Measurements from ENCODE around the gene MTHFD1L.
"Not testable (repeated sequence)": the region's sequence is repeated elsewhere in the genome, so short reads cannot be mapped to it uniquely, and the experiment has no call there.

The MTHFD1L gene

DNA sequence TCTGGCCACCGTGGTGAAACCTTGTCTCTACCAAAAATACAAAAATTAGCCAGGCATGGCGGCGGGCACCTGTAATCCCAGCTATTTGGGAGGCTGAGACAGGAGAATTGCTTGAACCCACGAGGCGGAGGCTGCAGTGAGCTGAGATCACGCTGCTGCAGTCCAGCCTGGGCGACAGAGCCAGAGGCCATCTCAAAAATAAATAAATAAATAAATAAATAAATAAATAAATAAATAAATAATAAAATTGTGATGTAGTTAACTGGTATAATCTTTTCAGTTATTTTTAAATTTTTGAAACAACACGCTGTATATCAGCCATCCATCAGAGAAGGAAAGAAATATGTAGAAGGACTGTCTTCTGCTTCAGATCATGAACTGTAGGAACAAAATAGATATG lies 221.6 kb downstream of the MTHFD1L start:
- not testable (repeated sequence) for H3K27me3 ChIP-seq (ENCODE audit: control insufficient read depth, insufficient read depth, low read length); H3K9me3 ChIP-seq (ENCODE audit: control insufficient read depth, insufficient read depth, low read depth, low read length); H3K4me3 ChIP-seq (ENCODE audit: low read depth, low read length); H3K27ac ChIP-seq (ENCODE audit: low read depth, low read length); H3K36me3 ChIP-seq (ENCODE audit: control insufficient read depth, insufficient read depth, low read length); H3K9ac ChIP-seq (ENCODE audit: low read length)
- peaks cover 18% of the 10 kb centered on the region for H3K4me1 ChIP-seq (ENCODE audit: control insufficient read depth, insufficient read depth, low read length)

DNA sequence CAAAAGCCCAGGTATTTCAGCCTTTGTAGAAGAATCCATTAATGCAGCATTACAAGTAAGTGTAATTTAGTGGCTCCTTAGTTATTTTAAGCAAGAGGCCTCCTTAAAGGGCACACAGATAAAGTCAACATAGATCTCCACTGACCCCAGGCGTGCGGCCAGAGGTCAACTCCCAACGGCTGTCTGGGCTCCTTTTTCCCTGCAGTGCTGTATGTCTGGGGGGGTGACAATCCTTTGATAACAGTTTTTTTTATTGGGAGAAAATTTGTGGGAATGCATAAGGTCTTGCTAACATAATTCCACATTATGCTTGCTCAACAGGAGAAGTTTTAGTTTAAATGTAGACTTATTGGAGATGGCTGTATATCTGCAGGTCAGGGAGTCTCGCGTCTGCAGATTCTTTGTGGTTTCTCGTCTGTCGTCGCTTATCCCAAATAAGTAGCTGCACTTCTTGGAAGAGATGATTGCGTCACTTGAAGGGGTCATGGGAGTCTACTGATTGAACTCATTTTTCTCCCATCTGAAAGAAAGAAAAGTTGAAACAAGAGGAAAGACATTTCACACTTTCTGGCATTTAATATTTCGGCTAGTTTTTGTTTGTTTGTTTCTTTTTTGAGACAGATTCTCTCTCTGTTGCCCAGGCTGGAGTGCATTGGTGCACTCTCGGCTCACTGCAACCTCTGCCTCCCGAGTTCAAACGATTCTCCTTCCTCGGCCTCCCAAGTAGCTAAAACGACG lies 222.5 kb downstream of the MTHFD1L start:
- Histone ChIP-seq H3K27me3 (ENCODE audit: control insufficient read depth, insufficient read depth, low read length) (no peaks in the 10 kb centered on the region), H3K36me3 (ENCODE audit: control insufficient read depth, insufficient read depth, low read length) (peaks cover 17% of the 10 kb centered on the region), H3K4me3 (ENCODE audit: low read depth, low read length) (no peak overlapping the region), H3K9me3 (ENCODE audit: control insufficient read depth, insufficient read depth, low read depth, low read length) (no peaks in the 10 kb centered on the region), H3K27ac (ENCODE audit: low read depth, low read length) (no peak overlapping the region), H3K9ac (ENCODE audit: low read length) (no peak overlapping the region), H3K4me1 (ENCODE audit: control insufficient read depth, insufficient read depth, low read length) (peaks cover 18% of the 10 kb centered on the region)

DNA sequence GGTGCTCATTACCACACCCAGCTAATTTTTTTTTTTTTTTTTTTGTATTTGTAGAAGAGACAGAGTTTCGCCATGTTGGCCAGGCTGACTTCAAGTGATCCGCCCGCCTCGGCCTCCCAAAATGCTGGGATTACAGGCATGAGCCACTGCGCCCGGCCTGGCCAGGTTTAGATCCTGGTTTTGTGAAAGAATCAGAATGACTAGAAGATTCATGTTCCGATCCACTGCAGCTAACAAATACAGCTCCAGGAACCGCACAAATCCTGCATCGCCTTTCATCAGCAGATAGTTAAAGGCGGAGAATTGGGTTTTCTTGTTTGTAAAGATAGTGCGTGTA lies 223.1 kb downstream of the MTHFD1L start:
- H3K9ac ChIP-seq (ENCODE audit: low read length): no peak overlapping the region
- no peaks in the 10 kb centered on the region for H3K9me3 ChIP-seq (ENCODE audit: control insufficient read depth, insufficient read depth, low read depth, low read length)
- no peak overlapping the region for H3K27ac ChIP-seq (ENCODE audit: low read depth, low read length)
- H3K27me3 ChIP-seq (ENCODE audit: control insufficient read depth, insufficient read depth, low read length): no peaks in the 10 kb centered on the region
- no peak overlapping the region for H3K4me3 ChIP-seq (ENCODE audit: low read depth, low read length)
- peaks cover 18% of the 10 kb centered on the region for H3K4me1 ChIP-seq (ENCODE audit: control insufficient read depth, insufficient read depth, low read length)
- peaks cover 19% of the 10 kb centered on the region for H3K36me3 ChIP-seq (ENCODE audit: control insufficient read depth, insufficient read depth, low read length)

DNA sequence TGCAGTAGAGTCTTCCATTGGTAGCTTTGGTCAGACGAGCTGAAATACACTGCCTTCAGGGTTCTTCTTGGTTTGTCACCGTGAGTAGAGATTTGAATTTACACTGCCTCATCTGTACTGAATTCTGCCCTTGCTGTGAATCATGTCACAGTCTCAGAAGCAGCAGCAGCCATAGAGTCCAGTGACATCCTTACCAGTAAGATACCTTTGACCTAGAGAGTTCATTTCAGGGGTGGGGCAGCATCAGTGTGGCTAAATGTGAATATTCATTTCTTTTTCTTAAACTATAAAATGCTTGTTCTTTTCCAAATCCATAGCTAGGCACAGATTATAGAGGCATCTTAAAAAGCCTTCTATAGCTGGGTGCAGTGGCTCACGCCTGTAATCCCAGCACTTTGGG lies 223.5 kb downstream of the MTHFD1L start:
- Histone ChIP-seq H3K27me3 (ENCODE audit: control insufficient read depth, insufficient read depth, low read length) (no peaks in the 10 kb centered on the region), H3K9me3 (ENCODE audit: control insufficient read depth, insufficient read depth, low read depth, low read length) (no peaks in the 10 kb centered on the region), H3K27ac (ENCODE audit: low read depth, low read length) (no peak overlapping the region), H3K4me3 (ENCODE audit: low read depth, low read length) (no peak overlapping the region), H3K9ac (ENCODE audit: low read length) (no peak overlapping the region), H3K36me3 (ENCODE audit: control insufficient read depth, insufficient read depth, low read length) (peaks cover 23% of the 10 kb centered on the region), H3K4me1 (ENCODE audit: control insufficient read depth, insufficient read depth, low read length) (peaks cover 18% of the 10 kb centered on the region)

DNA sequence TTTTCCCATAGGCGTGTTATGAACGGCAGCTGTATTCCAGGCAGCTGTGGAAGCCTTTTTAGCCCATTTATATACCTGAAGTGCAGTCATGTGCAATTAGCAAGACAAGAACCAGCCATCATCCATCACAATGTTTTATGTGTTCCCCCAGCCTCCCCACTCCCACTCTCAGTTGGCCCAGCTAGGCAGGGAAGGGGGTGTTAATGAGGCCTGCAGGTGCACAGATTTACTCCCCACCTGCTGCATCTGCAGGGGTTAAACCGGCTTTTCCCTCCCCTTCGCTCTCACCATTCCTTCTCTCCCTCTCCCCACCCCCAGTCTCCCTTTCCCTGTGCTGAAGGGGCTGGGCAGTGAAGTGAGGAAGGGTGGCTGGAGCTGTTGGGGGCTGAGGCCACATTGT lies 224.5 kb downstream of the MTHFD1L start:
- no peak overlapping the region; the same call in 1 of the 2 replicates for H3K27ac ChIP-seq (ENCODE audit: low read depth, low read length)
- peaks cover 26% of the 10 kb centered on the region for H3K36me3 ChIP-seq (ENCODE audit: control insufficient read depth, insufficient read depth, low read length)
- no peak overlapping the region for H3K4me3 ChIP-seq (ENCODE audit: low read depth, low read length)
- no peaks in the 10 kb centered on the region for H3K27me3 ChIP-seq (ENCODE audit: control insufficient read depth, insufficient read depth, low read length)
- H3K9ac ChIP-seq (ENCODE audit: low read length): no peak overlapping the region
- H3K4me1 ChIP-seq (ENCODE audit: control insufficient read depth, insufficient read depth, low read length): peaks cover 18% of the 10 kb centered on the region
- H3K9me3 ChIP-seq (ENCODE audit: control insufficient read depth, insufficient read depth, low read depth, low read length): no peaks in the 10 kb centered on the region

DNA sequence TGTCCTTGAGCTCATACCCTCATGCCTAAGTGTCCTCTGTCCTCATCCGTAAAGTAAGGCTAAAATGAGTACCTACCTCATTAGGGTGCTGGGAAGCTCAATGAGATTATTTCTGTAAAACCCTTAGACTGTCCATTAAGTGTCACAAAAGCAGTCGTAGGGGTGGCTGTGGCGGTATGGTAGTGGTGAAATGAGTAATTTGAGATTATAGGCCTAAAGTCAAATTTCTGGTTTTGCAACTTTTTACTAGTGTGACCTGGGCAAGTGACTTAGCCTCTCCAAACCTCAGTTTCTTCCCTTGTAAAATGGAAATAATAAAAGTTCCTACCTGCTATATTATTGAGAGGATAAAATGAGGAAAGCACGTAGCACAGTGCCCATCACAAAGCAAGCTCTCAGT lies 226.1 kb downstream of the MTHFD1L start:
- Histone ChIP-seq H3K27me3 (ENCODE audit: control insufficient read depth, insufficient read depth, low read length) (no peaks in the 10 kb centered on the region), H3K4me1 (ENCODE audit: control insufficient read depth, insufficient read depth, low read length) (peaks cover 18% of the 10 kb centered on the region), H3K27ac (ENCODE audit: low read depth, low read length) (no peak overlapping the region), H3K4me3 (ENCODE audit: low read depth, low read length) (no peak overlapping the region), H3K36me3 (ENCODE audit: control insufficient read depth, insufficient read depth, low read length) (peaks cover 33% of the 10 kb centered on the region), H3K9me3 (ENCODE audit: control insufficient read depth, insufficient read depth, low read depth, low read length) (no peaks in the 10 kb centered on the region), H3K9ac (ENCODE audit: low read length) (no peak overlapping the region)

DNA sequence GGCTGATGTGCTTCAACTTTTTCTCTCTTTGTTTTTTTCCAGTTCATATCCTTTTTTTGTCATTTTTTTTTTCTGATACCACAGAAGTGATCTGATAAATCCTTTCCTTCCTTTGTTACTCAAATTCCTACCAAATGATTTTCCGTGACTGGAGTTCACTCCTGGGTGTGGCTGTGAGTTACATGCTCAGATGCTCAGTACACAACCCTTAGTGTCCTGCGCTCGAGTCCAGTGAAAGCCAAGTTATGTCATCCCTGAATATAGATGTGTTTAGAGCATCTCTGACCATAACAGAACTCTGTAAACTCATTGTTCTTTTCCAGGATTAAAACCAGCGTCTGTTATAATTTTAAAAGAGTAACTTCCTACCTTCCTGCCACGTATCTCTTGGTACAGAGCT lies 227.1 kb downstream of the MTHFD1L start:
- no peak overlapping the region for H3K4me3 ChIP-seq (ENCODE audit: low read depth, low read length)
- H3K9me3 ChIP-seq (ENCODE audit: control insufficient read depth, insufficient read depth, low read depth, low read length): no peaks in the 10 kb centered on the region
- H3K9ac ChIP-seq (ENCODE audit: low read length): no peak overlapping the region
- no peaks in the 10 kb centered on the region for H3K27me3 ChIP-seq (ENCODE audit: control insufficient read depth, insufficient read depth, low read length)
- H3K4me1 ChIP-seq (ENCODE audit: control insufficient read depth, insufficient read depth, low read length): peaks cover 18% of the 10 kb centered on the region
- H3K27ac ChIP-seq (ENCODE audit: low read depth, low read length): no peak overlapping the region
- peaks cover 40% of the 10 kb centered on the region for H3K36me3 ChIP-seq (ENCODE audit: control insufficient read depth, insufficient read depth, low read length)

DNA sequence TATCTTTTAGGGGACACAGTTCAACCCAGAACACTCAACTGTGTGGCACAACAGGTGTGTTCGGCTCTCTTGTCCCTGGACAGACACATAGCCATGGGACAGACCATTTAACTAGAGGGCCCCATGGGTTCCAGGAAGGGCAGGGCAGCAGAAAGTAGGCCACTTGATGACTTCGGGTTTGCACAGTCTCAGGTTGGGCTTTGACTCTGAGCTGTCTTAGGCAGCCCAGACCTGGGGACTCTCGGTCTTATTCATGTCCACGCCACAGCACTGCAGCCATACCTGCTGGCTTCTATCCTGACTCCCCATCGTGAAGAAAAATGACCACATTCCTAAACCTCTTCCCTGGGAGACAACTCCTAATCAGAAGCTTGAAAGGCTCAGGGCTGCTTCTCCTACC lies 228.2 kb downstream of the MTHFD1L start:
- no peak overlapping the region for H3K4me3 ChIP-seq (ENCODE audit: low read depth, low read length)
- no peaks in the 10 kb centered on the region for H3K27me3 ChIP-seq (ENCODE audit: control insufficient read depth, insufficient read depth, low read length)
- no peak overlapping the region for H3K9ac ChIP-seq (ENCODE audit: low read length)
- H3K27ac ChIP-seq (ENCODE audit: low read depth, low read length): no peak overlapping the region
- peaks cover 12% of the 10 kb centered on the region for H3K4me1 ChIP-seq (ENCODE audit: control insufficient read depth, insufficient read depth, low read length)
- peaks cover 40% of the 10 kb centered on the region for H3K36me3 ChIP-seq (ENCODE audit: control insufficient read depth, insufficient read depth, low read length)
- no peaks in the 10 kb centered on the region for H3K9me3 ChIP-seq (ENCODE audit: control insufficient read depth, insufficient read depth, low read depth, low read length)

DNA sequence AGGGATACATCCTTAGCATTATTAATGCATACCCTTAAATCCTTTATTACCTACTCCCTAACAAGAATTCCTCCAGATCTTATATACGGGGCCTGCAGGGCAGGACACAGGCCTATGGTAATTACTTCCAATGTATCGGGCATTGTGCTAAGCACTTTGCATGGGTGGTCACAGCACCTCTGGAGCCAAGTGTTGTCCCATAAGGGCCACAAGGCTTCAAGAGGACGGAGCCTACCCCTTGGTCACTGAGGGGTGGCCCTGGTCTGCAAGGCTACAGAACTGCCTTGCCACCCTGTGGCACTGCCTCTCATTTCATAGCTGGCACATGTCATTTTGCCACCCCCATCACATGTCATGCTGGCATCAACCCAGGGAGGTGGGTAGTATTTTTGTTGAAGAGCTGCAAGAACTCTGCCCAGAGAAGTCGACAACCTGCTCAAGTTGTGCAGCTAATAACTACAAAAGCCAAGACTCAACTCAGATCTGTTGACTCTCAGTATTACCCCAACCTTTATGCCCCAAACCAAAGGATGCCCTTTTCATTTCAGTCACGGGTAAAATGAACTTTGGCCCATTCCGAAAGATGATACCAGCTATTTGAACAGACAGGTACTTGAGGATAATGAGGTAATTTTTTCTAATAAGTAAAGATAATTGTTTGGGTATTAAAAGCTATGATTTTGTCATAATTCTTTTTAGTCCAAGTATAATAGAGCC lies 230.2 kb downstream of the MTHFD1L start:
- no peak overlapping the region for H3K27ac ChIP-seq (ENCODE audit: low read depth, low read length)
- no peak overlapping the region for H3K4me3 ChIP-seq (ENCODE audit: low read depth, low read length)
- peaks cover 49% of the 10 kb centered on the region for H3K36me3 ChIP-seq (ENCODE audit: control insufficient read depth, insufficient read depth, low read length)
- H3K9ac ChIP-seq (ENCODE audit: low read length): no peak overlapping the region
- no peaks in the 10 kb centered on the region for H3K27me3 ChIP-seq (ENCODE audit: control insufficient read depth, insufficient read depth, low read length)
- no peaks in the 10 kb centered on the region for H3K4me1 ChIP-seq (ENCODE audit: control insufficient read depth, insufficient read depth, low read length)
- H3K9me3 ChIP-seq (ENCODE audit: control insufficient read depth, insufficient read depth, low read depth, low read length): no peaks in the 10 kb centered on the region

DNA sequence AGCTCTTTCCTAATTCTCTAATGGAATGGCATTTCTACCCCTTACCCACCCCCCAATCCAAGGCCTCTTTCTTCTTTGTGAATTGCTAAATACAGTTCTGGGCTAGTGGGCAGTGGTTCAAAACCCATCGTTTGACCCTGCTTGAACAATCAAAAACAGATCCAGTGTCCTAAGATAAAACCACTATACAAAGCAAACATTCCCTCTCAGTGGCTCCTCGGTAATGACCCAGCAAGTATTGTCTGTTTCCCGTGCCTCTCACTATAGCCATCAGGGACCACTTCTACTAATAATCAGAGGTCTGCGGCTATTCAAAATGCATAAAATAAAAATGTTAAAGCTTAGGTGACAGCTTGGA lies 230.7 kb downstream of the MTHFD1L start:
- Histone ChIP-seq H3K27me3 (ENCODE audit: control insufficient read depth, insufficient read depth, low read length) (no peaks in the 10 kb centered on the region), H3K9ac (ENCODE audit: low read length) (no peak overlapping the region), H3K27ac (ENCODE audit: low read depth, low read length) (no peak overlapping the region), H3K4me3 (ENCODE audit: low read depth, low read length) (no peak overlapping the region), H3K36me3 (ENCODE audit: control insufficient read depth, insufficient read depth, low read length) (peaks cover 47% of the 10 kb centered on the region), H3K4me1 (ENCODE audit: control insufficient read depth, insufficient read depth, low read length) (no peaks in the 10 kb centered on the region), H3K9me3 (ENCODE audit: control insufficient read depth, insufficient read depth, low read depth, low read length) (no peaks in the 10 kb centered on the region)

DNA sequence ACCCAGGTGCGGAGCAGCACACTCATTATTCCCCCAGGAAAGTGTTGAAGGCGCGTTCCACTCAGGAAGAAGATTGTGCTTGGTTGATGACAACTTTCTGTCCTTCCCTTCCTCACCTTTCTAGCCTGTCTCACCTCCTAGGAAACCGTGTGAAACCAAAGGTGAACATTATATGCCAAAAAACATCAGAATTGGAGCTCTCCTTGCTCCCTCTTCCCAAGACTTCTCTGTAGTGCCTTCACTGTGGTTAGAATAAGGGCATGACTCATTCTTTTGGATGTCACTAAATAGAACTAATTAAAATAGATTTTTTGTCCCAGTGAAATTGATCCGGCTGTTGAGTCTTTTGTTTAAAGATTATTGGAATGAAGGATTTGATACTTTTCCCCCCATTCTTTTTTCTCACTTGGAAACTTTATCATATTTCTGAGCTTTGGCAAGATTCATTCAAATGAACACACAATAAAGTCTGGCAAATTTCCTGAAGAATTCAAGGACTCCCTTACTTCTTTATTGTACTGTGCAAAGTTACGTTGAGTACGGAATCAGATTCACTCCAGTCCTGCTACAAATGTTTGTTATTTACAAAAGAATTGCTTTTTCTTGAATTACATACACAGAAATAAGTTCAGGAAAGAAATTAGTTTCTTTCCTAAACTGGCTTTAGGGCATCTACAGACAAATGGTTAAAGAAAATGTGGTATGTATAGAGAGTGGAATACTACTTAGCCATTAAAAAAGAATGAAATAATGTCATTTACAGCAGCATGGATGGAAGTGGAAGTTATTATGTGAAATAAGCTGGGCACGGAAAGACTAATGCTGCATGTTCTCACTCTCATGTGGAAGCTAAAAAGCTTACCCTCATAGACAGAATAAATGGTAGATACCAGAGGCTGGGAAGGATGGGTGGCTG lies 231.4 kb downstream of the MTHFD1L start:
- no peak overlapping the region for H3K4me3 ChIP-seq (ENCODE audit: low read depth, low read length)
- 0 out of 2 replicates have a peak, but pooled peaks cover 1% of the 10 kb centered on the region for H3K4me1 ChIP-seq (ENCODE audit: control insufficient read depth, insufficient read depth, low read length)
- H3K9ac ChIP-seq (ENCODE audit: low read length): no peak overlapping the region
- no peak overlapping the region for H3K27ac ChIP-seq (ENCODE audit: low read depth, low read length)
- no peaks in the 10 kb centered on the region for H3K9me3 ChIP-seq (ENCODE audit: control insufficient read depth, insufficient read depth, low read depth, low read length)
- H3K27me3 ChIP-seq (ENCODE audit: control insufficient read depth, insufficient read depth, low read length): no peaks in the 10 kb centered on the region
- H3K36me3 ChIP-seq (ENCODE audit: control insufficient read depth, insufficient read depth, low read length): peaks cover 42% of the 10 kb centered on the region

Data from HUES6 (cell line).